ENCODE data around the gene PAQR4. TPM values are rescaled to one million over a fixed set of nuclear protein-coding genes. Genes with fewer than 3 reads are reported as not detected.
A peak's percentile ranks its signal among the peaks of the same experiment; 100 is the strongest.

The PAQR4 gene
- total and polyA plus RNA-seq, 2 of the 13 experiments (the other 11 are each of a cell fraction or from before 2014, with no cell fraction given): 15.9 to 24.8 TPM

GRCh38 chr16:2980227-2981176, 11.4 kb downstream of the PAQR4 start, which contains the start of gene PKMYT1 (continued):
- no peak for TF ChIP-seq MLXIP (CRISPR knock-in tag; IDR thresholded peaks at IDR 0.05; ENCODE audit: borderline replicate concordance)
- no peak for TF ChIP-seq ARNTL (CRISPR knock-in tag; IDR thresholded peaks at IDR 0.05)
- TF ChIP-seq MLX (CRISPR knock-in tag; IDR thresholded peaks at IDR 0.05): no peak
- TF ChIP-seq MXD3 (CRISPR knock-in tag; IDR thresholded peaks at IDR 0.05): no peak; the same call in 1 of the 2 replicates
- peak; percentile 63 for TF ChIP-seq NFYB (CRISPR knock-in tag; IDR thresholded peaks at IDR 0.05)
- peak; percentile 92 for TF ChIP-seq PHF8 (CRISPR knock-in tag; IDR thresholded peaks at IDR 0.05)
- peak; percentile 94; the same call in 1 of the 2 replicates for TF ChIP-seq ZNF670 (CRISPR knock-in tag; IDR thresholded peaks at IDR 0.05; ENCODE audit: borderline replicate concordance)
- TF ChIP-seq ZBTB3 (CRISPR knock-in tag; IDR thresholded peaks at IDR 0.05; ENCODE audit: borderline replicate concordance, low read depth): no peak
- no peak for TF ChIP-seq HNF1A (IDR thresholded peaks at IDR 0.05; ENCODE audit: low read depth)
- TF ChIP-seq HNF1A (CRISPR knock-in tag; IDR thresholded peaks at IDR 0.05; ENCODE audit: borderline replicate concordance): peak; percentile 37; the same call in 1 of the 2 replicates
- TF ChIP-seq ATRX (CRISPR knock-in tag; IDR thresholded peaks at IDR 0.05; ENCODE audit: borderline replicate concordance): no peak
- peak; percentile 77 for TF ChIP-seq KDM2A (CRISPR knock-in tag; IDR thresholded peaks at IDR 0.05; ENCODE audit: borderline replicate concordance, low read depth)
- TF ChIP-seq KLF13 (CRISPR knock-in tag; IDR thresholded peaks at IDR 0.05): no peak
- TF ChIP-seq TAF1 (CRISPR knock-in tag; IDR thresholded peaks at IDR 0.05): peak; percentile 91
- 0 out of 2 replicates have a peak, but pooled peaks have one; percentile 47 for TF ChIP-seq ESRRA (CRISPR knock-in tag; IDR thresholded peaks at IDR 0.05; ENCODE audit: low read depth)
- no peak for TF ChIP-seq ZFP37 (CRISPR knock-in tag; IDR thresholded peaks at IDR 0.05; ENCODE audit: borderline replicate concordance)
- no peak for TF ChIP-seq POGZ (CRISPR knock-in tag; IDR thresholded peaks at IDR 0.05)
- TF ChIP-seq IKZF5 (CRISPR knock-in tag; IDR thresholded peaks at IDR 0.05): no peak
- TF ChIP-seq MXD4 (CRISPR knock-in tag; IDR thresholded peaks at IDR 0.05): peak; percentile 69
- TF ChIP-seq ZNF629 (CRISPR knock-in tag; conservative IDR thresholded peaks at IDR 0.05): no peak
